HL-60 (cell line): ENCODE results near the gene THSD7B.

Source experiments
- CTCF ChIP-seq: IDR thresholded peaks from one replicate; pipeline ENCODE4 v1.5.1; 2011; ENCODE audit warnings: low read length, control low read depth, inconsistent platforms; ENCODE audit not compliant: insufficient read depth
- SPI1 ChIP-seq: IDR thresholded peaks from 2 replicates; pipeline ENCODE4 v1.6.1; 2012; ENCODE audit warnings: low read depth, mild to moderate bottlenecking, borderline replicate concordance

DNA sequence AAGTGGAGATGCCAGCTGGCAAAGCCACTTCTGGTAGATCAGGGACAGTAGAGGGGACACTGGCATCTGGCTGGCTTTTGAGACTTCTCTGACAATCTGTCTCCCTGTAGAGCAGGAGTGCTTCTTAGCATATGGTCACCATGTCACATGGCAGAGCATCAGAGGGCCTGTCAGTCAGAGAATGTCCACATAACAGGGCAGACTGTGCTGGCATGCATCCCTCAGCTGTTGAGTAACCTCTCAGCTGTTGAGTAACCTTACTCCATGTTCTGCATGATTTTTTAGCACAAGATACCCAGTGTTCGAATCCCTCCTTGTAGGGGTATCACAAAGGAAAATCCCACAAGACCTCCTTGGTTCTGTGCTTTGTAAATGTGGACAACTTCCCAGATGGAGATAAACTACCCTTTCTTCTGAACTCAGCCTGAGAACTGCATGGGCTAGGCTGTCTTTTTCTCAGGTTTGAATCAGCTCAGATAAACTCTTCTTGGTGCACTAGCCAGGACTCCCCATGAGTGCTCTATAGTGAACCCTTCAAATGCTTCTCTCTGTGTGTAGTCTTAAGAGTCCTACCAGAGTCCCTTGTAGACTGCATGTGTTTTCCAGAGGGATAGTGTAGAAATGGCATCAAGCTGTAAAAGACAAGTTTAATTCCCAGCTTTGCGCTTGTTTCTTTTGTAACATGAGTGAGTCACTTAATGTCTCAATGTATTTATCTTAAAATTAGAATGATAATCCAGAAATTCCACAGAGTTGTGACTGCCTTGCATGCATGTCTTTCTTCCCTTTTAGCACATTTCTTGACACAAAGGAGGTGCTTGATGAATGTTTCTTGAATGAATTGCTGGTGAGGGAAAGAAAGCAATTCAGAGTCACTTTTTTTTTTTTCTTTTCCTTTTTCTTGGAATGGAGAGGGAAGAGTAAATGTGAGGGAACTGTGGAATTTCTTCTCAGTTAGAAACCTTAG is 756.6 kb downstream of the THSD7B start:
- TF ChIP-seq CTCF (no peak), SPI1 (no peak)
